ENCODE measurements around the gene SSR3. TPM values are rescaled to one million over a fixed set of nuclear protein-coding genes. Genes with fewer than 3 reads are reported as not detected.

The SSR3 gene
- total RNA-seq, 2 experiments from 2014 or later: 63.3 to 158 TPM

GRCh38 chr3:156582532-156583183 is 27.7 kb upstream of the SSR3 start:
- no peaks in the 10 kb centered on the region for H3K9me3 ChIP-seq (ENCODE audit: low read length)
- no peaks in the 10 kb centered on the region for H3K79me2 ChIP-seq (ENCODE audit: insufficient read depth, low read depth, low read length)
- H3K36me3 ChIP-seq (ENCODE audit: insufficient read depth, low read length): no peaks in the 10 kb centered on the region
- no TSS peak for BruUV-seq (replicated peaks)
- H2AFZ ChIP-seq (ENCODE audit: low read length): no peak overlapping the region
- DNase-seq (ENCODE audit: low spot score): no peak
- H4K20me1 ChIP-seq (ENCODE audit: insufficient read depth, low read length): no peaks in the 10 kb centered on the region
- intact Hi-C loops (cut with micrococcal nuclease; ENCODE audit: unreplicated experiment): no loop called here
- TF ChIP-seq EZH2phosphoT487 (IDR thresholded peaks at IDR 0.05; ENCODE audit: borderline replicate concordance, low read depth, low read length) (no peak), CTCF (conservative IDR thresholded peaks at IDR 0.05; ENCODE audit: low read length) (no peak)
- peaks cover 16% of the 10 kb centered on the region for H3K4me1 ChIP-seq (ENCODE audit: insufficient read depth, low read length, poor library complexity, severe bottlenecking)
- ChIA-PET POLR2A (interaction anchor here (0.6 to 2.0 kb wide), 5 partner anchors 12 to 624 kb away, joined by 3 to 7 read pairs (median 4); no protein-coding TSS in a partner anchor), CTCF (ENCODE audit: unreplicated experiment) (no interaction called here)
- no peak overlapping the region for H3K4me2 ChIP-seq (ENCODE audit: low read length)
- H3K9me2 ChIP-seq (ENCODE audit: insufficient read depth, low read length): no peaks in the 10 kb centered on the region
- no peak overlapping the region for H3K27ac ChIP-seq (ENCODE audit: low read depth, low read length, poor library complexity, severe bottlenecking)
- H3K4me3 ChIP-seq (ENCODE audit: low read depth, low read length, poor library complexity, severe bottlenecking): no peak overlapping the region

- no TSS peak for BruUV-seq (replicated peaks)
- Histone ChIP-seq H3K27ac (ENCODE audit: low read depth, low read length, poor library complexity, severe bottlenecking) (no peak overlapping the region), H3K9me2 (ENCODE audit: insufficient read depth, low read length) (no peaks in the 10 kb centered on the region), H3K9me3 (ENCODE audit: low read length) (no peaks in the 10 kb centered on the region), H3K4me3 (ENCODE audit: low read depth, low read length, poor library complexity, severe bottlenecking) (no peak overlapping the region), H3K79me2 (ENCODE audit: insufficient read depth, low read depth, low read length) (no peaks in the 10 kb centered on the region), H2AFZ (ENCODE audit: low read length) (no peak overlapping the region), H3K4me2 (ENCODE audit: low read length) (no peak overlapping the region), H3K36me3 (ENCODE audit: insufficient read depth, low read length) (no peaks in the 10 kb centered on the region), H3K4me1 (ENCODE audit: insufficient read depth, low read length, poor library complexity, severe bottlenecking) (peaks cover 9% of the 10 kb centered on the region), H4K20me1 (ENCODE audit: insufficient read depth, low read length) (no peaks in the 10 kb centered on the region)
- TF ChIP-seq EZH2phosphoT487 (IDR thresholded peaks at IDR 0.05; ENCODE audit: borderline replicate concordance, low read depth, low read length) (no peak), CTCF (conservative IDR thresholded peaks at IDR 0.05; ENCODE audit: low read length) (no peak)
- no peak for DNase-seq (ENCODE audit: low spot score)
- intact Hi-C loops (cut with micrococcal nuclease; ENCODE audit: unreplicated experiment): no loop called here
- ChIA-PET POLR2A (interaction anchor here (1.2 to 1.6 kb wide), 2 partner anchors 11 to 28 kb away, joined by 6 to 7 read pairs; no protein-coding TSS in a partner anchor), CTCF (ENCODE audit: unreplicated experiment) (no interaction called here)
Observed at GRCh38 chr3:156581954-156582353, 27.0 kb upstream of the SSR3 start.

GRCh38 chr3:156581033-156581432 is 26.1 kb upstream of the SSR3 start:
- no peak overlapping the region for H3K4me2 ChIP-seq (ENCODE audit: low read length)
- no TSS peak for BruUV-seq (replicated peaks)
- DNase-seq (ENCODE audit: low spot score): no peak
- no peaks in the 10 kb centered on the region for H4K20me1 ChIP-seq (ENCODE audit: insufficient read depth, low read length)
- no peak overlapping the region for H2AFZ ChIP-seq (ENCODE audit: low read length)
- no peaks in the 10 kb centered on the region for H3K9me2 ChIP-seq (ENCODE audit: insufficient read depth, low read length)
- no peak for TF ChIP-seq EZH2phosphoT487 (IDR thresholded peaks at IDR 0.05; ENCODE audit: borderline replicate concordance, low read depth, low read length)
- TF ChIP-seq CTCF (conservative IDR thresholded peaks at IDR 0.05; ENCODE audit: low read length): no peak
- CTCF ChIA-PET (ENCODE audit: unreplicated experiment): no interaction called here
- POLR2A ChIA-PET: interaction anchor here (0.6 kb wide), 1 partner anchor 505 kb away, joined by 3 read pairs; no protein-coding TSS in a partner anchor
- no peaks in the 10 kb centered on the region for H3K79me2 ChIP-seq (ENCODE audit: insufficient read depth, low read depth, low read length)
- no peak overlapping the region for H3K27ac ChIP-seq (ENCODE audit: low read depth, low read length, poor library complexity, severe bottlenecking)
- H3K4me1 ChIP-seq (ENCODE audit: insufficient read depth, low read length, poor library complexity, severe bottlenecking): peaks cover 3% of the 10 kb centered on the region
- intact Hi-C loops (cut with micrococcal nuclease; ENCODE audit: unreplicated experiment): no loop called here
- no peaks in the 10 kb centered on the region for H3K9me3 ChIP-seq (ENCODE audit: low read length)
- no peak overlapping the region for H3K4me3 ChIP-seq (ENCODE audit: low read depth, low read length, poor library complexity, severe bottlenecking)
- H3K36me3 ChIP-seq (ENCODE audit: insufficient read depth, low read length): no peaks in the 10 kb centered on the region

Data from OCI-LY7 (cell line).